Measurements from ENCODE around the gene TMEM213. TPM values are rescaled to one million over a fixed set of nuclear protein-coding genes. Genes with fewer than 3 reads are reported as not detected.

Gene TMEM213
- total and polyA plus RNA-seq, 2 of the 13 experiments (the other 11 are each of a cell fraction or from before 2014, with no cell fraction given): not detected

- Histone ChIP-seq H3K27ac (ENCODE audit: extremely low read length, insufficient read depth, low read length) (no peak overlapping the region), H4K20me1 (ENCODE audit: insufficient read depth, low read length) (no peaks in the 10 kb centered on the region), H3K79me2 (ENCODE audit: insufficient read depth, low read length) (no peaks in the 10 kb centered on the region), H3K9ac (ENCODE audit: insufficient read depth, low read depth, low read length) (no peak overlapping the region), H3K36me3 (replicated peaks in 1 of 2; ENCODE audit: control insufficient read depth in 1 of 2, insufficient read depth in 2 of 2, low read length in 2 of 2) (peaks cover 0 to 4% of the 10 kb centered on the region in 2 experiments; a peak in 2 of 5 replicates), H3K27me3 (ENCODE audit: control insufficient read depth in 1 of 2, insufficient read depth in 2 of 2, low read length in 2 of 2) (no peaks in the 10 kb centered on the region), H3K4me3 (replicated peaks in 1 of 3; ENCODE audit: insufficient read depth in 1 of 3, low read depth in 2 of 3, low read length in 3 of 3) (no peak overlapping the region), H3K4me2 (ENCODE audit: low read depth, low read length) (no peak overlapping the region), H3K4me1 (ENCODE audit: insufficient read depth, low read length) (no peaks in the 10 kb centered on the region), H2AFZ (ENCODE audit: low read length) (no peak overlapping the region), H3K9me3 (ENCODE audit: low read length) (no peaks in the 10 kb centered on the region)
- intact Hi-C loops (cut with micrococcal nuclease; ENCODE audit: unreplicated experiment) (no loop called here), in situ Hi-C loops (cut with HindIII; ENCODE audit: extremely low pct_ligation_motif_present, low pct_unique_long_range_greater_than_20kb) (no loop called here)
- no peak for ATAC-seq
- no TSS peak for BruUV-seq (replicated peaks)
- WGBS (ENCODE audit: low lambda C conversion rate): 99% methylated on average over 7 of the region's 7 CpGs
- TF ChIP-seq, protein P1, sequence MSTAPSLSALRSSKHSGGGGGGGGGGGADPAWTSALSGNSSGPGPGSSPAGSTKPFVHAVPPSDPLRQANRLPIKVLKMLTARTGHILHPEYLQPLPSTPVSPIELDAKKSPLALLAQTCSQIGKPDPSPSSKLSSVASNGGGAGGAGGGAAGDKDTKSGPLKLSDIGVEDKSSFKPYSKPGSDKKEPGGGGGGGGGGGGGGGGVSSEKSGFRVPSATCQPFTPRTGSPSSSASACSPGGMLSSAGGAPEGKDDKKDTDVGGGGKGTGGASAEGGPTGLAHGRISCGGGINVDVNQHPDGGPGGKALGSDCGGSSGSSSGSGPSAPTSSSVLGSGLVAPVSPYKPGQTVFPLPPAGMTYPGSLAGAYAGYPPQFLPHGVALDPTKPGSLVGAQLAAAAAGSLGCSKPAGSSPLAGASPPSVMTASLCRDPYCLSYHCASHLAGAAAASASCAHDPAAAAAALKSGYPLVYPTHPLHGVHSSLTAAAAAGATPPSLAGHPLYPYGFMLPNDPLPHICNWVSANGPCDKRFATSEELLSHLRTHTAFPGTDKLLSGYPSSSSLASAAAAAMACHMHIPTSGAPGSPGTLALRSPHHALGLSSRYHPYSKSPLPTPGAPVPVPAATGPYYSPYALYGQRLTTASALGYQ (CRISPR knock-in tag; IDR thresholded peaks at IDR 0.05): no peak
- no peak for TF ChIP-seq UBTF (CRISPR knock-in tag; IDR thresholded peaks at IDR 0.05)
- TF ChIP-seq HMG20A (CRISPR knock-in tag; IDR thresholded peaks at IDR 0.05; ENCODE audit: borderline replicate concordance): no peak
- TF ChIP-seq MEIS1 (CRISPR knock-in tag; IDR thresholded peaks at IDR 0.05; ENCODE audit: borderline replicate concordance): no peak
- no peak for TF ChIP-seq ZC3H13 (CRISPR knock-in tag; IDR thresholded peaks at IDR 0.05)
- no peak for TF ChIP-seq ZNF280D (CRISPR knock-in tag; IDR thresholded peaks at IDR 0.05)
- TF ChIP-seq GZF1 (CRISPR knock-in tag; IDR thresholded peaks at IDR 0.05): no peak
- ChIA-PET POLR2A (no interaction called here), CTCF (ENCODE audit: low intra/inter-chr PET ratio, low total read pairs) (no interaction called here)
- DNase-seq (ENCODE audit: low spot score): no peak
- no peak for FAIRE-seq
Observed at GRCh38 chr7:138878051-138878450, 80.3 kb downstream of the TMEM213 start.

Data from HepG2 (cell line).